HepG2 (cell line): ENCODE data around the gene SLC51B. TPM values are rescaled to one million over a fixed set of nuclear protein-coding genes. Genes with fewer than 3 reads are reported as not detected.

Source experiments
- FOXA3 ChIP-seq: IDR thresholded peaks from 2 replicates; pipeline ENCODE4 v1.6.1; 2016; ENCODE audit warnings: missing genetic modification reagents, missing compliant biosample characterization
- HNF4A ChIP-seq: sonication (generic); formaldehyde crosslinking; IDR thresholded peaks from 2 replicates; pipeline ENCODE4 v1.4.0; 2020; ENCODE audit warnings: missing genetic modification reagents
- HOXA5 ChIP-seq: sonication (generic); formaldehyde crosslinking; IDR thresholded peaks from 2 replicates; pipeline ENCODE4 v1.4.0; 2020; ENCODE audit warnings: missing genetic modification reagents
- POLR2G ChIP-seq: fragments of 200-400 bp; formaldehyde crosslinking; IDR thresholded peaks from 2 replicates; pipeline ENCODE4 v1.6.1; 2018; ENCODE audit warnings: mild to moderate bottlenecking, low read depth, low read length, moderate library complexity
- ZNF331 ChIP-seq: sonication (generic); formaldehyde crosslinking; IDR thresholded peaks from 2 replicates; pipeline ENCODE4 v1.4.0; 2020; ENCODE audit warnings: missing genetic modification reagents
- polyA plus RNA-seq, 8 experiments: library from polyadenylated mRNA; depleted of rRNA in 3 of 8; stranded (reverse) in 7 of 8; unstranded in 1 of 8; fragments of >200 nt; fragmentation: Illumina TruSeq in 4 of 8; extraction: Trizol in 4 of 8; gene quantifications; 2 replicates each; pipeline versions ENCODE4 v1.2.1 to v1.2.3, GENCODE V29; 2011 to 2016; ENCODE audit warnings: low read depth in 4 of 8, missing spikeins in 1 of 8, mixed read lengths in 1 of 8; ENCODE audit not compliant: insufficient read depth in 1 of 8
- total RNA-seq, 5 experiments: library from RNA; depleted of rRNA; stranded (reverse); fragments of >200 nt; fragmentation: Illumina TruSeq; extraction: Trizol; gene quantifications; 2 replicates each; pipeline ENCODE4 v1.2.3, GENCODE V29; 2016; ENCODE audit warnings: low read depth in 1 of 5
- TF ChIP-seq, protein P1 (sequence below): sonication (generic); formaldehyde crosslinking; conservative IDR thresholded peaks from 2 replicates; pipeline ENCODE4 v1.4.0; 2020; ENCODE audit warnings: mild to moderate bottlenecking, missing genetic modification reagents, moderate library complexity
- TF ChIP-seq, protein P2 (sequence below), 2 experiments: sonication (generic) in 1 of 2; formaldehyde crosslinking in 1 of 2; IDR thresholded peaks; 2 replicates each; pipeline versions ENCODE4 v1.5.1 to v1.6.1; 2011 to 2020; ENCODE audit warnings: borderline replicate concordance in 1 of 2, low read depth in 1 of 2, low read length in 1 of 2, mild to moderate bottlenecking in 1 of 2, missing genetic modification reagents in 1 of 2, moderate library complexity in 1 of 2
- TF ChIP-seq, protein P3 (sequence below): sonication (generic); formaldehyde crosslinking; IDR thresholded peaks from 2 replicates; pipeline ENCODE4 v1.5.0; 2020; ENCODE audit warnings: mild to moderate bottlenecking, missing genetic modification reagents
- TF ChIP-seq, protein P4 (sequence below): sonication (generic); formaldehyde crosslinking; IDR thresholded peaks from 2 replicates; pipeline ENCODE4 v1.4.0; 2020; ENCODE audit warnings: missing genetic modification reagents
- TF ChIP-seq, protein P5 (sequence below), 2 experiments: sonication (generic) in 1 of 2; formaldehyde crosslinking in 1 of 2; IDR thresholded peaks; 2 replicates each; pipeline versions ENCODE4 v1.4.0 to v1.6.1; 2016 to 2020; ENCODE audit warnings: borderline replicate concordance in 1 of 2, low read depth in 1 of 2, mild to moderate bottlenecking in 1 of 2, missing genetic modification reagents in 1 of 2
- TF ChIP-seq, protein P6 (sequence below): IDR thresholded peaks from 2 replicates; pipeline ENCODE4 v1.6.1; 2016

The SLC51B gene
- total and polyA plus RNA-seq, 2 of the 13 experiments (the other 11 are each of a cell fraction or from before 2014, with no cell fraction given) = 14.9 to 17.1 TPM

DNA sequence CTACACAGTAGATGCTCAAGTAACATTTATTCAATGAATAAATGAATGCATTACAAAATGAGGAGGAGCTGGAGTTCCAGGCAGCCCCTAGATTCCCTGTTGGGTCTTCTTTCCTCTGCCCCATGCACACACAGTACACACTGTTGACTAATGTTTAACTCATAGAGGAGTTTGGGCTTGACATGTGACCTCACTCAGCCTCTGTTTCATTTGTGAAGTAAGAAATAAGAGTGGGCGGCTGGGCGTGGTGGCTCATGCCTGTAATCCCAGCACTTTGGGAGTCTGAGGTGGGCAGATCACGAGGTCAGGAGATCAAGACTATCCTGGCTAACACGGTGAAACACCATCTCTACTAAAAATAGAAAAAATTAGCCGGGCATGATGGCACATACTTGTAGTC is 969 bp upstream of the SLC51B start (continued):
- TF ChIP-seq FOXA3 (CRISPR knock-in tag) (peak; percentile 80), HOXA5 (CRISPR knock-in tag) (0 out of 2 replicates have a peak, but pooled peaks have one; percentile 10), ZNF331 (CRISPR knock-in tag) (peak; percentile 59; the same call in 1 of the 2 replicates), POLR2G (peak; percentile 19; the same call in 1 of the 2 replicates), HNF4A (0 out of 2 replicates have a peak, but pooled peaks have one; percentile 27)
- TF ChIP-seq, protein P1, sequence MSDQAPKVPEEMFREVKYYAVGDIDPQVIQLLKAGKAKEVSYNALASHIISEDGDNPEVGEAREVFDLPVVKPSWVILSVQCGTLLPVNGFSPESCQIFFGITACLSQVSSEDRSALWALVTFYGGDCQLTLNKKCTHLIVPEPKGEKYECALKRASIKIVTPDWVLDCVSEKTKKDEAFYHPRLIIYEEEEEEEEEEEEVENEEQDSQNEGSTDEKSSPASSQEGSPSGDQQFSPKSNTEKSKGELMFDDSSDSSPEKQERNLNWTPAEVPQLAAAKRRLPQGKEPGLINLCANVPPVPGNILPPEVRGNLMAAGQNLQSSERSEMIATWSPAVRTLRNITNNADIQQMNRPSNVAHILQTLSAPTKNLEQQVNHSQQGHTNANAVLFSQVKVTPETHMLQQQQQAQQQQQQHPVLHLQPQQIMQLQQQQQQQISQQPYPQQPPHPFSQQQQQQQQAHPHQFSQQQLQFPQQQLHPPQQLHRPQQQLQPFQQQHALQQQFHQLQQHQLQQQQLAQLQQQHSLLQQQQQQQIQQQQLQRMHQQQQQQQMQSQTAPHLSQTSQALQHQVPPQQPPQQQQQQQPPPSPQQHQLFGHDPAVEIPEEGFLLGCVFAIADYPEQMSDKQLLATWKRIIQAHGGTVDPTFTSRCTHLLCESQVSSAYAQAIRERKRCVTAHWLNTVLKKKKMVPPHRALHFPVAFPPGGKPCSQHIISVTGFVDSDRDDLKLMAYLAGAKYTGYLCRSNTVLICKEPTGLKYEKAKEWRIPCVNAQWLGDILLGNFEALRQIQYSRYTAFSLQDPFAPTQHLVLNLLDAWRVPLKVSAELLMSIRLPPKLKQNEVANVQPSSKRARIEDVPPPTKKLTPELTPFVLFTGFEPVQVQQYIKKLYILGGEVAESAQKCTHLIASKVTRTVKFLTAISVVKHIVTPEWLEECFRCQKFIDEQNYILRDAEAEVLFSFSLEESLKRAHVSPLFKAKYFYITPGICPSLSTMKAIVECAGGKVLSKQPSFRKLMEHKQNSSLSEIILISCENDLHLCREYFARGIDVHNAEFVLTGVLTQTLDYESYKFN (CRISPR knock-in tag) = peak; percentile 64; the same call in 1 of the 2 replicates
- TF ChIP-seq, protein P2, sequence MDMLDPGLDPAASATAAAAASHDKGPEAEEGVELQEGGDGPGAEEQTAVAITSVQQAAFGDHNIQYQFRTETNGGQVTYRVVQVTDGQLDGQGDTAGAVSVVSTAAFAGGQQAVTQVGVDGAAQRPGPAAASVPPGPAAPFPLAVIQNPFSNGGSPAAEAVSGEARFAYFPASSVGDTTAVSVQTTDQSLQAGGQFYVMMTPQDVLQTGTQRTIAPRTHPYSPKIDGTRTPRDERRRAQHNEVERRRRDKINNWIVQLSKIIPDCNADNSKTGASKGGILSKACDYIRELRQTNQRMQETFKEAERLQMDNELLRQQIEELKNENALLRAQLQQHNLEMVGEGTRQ (IDR thresholded peaks at IDR 0.05; ENCODE audit: low read depth, low read length) = peak; percentile 45
- TF ChIP-seq, protein P2 (CRISPR knock-in tag; IDR thresholded peaks at IDR 0.05; ENCODE audit: borderline replicate concordance) = peak; percentile 69; the same call in 1 of the 2 replicates
- TF ChIP-seq, protein P3, sequence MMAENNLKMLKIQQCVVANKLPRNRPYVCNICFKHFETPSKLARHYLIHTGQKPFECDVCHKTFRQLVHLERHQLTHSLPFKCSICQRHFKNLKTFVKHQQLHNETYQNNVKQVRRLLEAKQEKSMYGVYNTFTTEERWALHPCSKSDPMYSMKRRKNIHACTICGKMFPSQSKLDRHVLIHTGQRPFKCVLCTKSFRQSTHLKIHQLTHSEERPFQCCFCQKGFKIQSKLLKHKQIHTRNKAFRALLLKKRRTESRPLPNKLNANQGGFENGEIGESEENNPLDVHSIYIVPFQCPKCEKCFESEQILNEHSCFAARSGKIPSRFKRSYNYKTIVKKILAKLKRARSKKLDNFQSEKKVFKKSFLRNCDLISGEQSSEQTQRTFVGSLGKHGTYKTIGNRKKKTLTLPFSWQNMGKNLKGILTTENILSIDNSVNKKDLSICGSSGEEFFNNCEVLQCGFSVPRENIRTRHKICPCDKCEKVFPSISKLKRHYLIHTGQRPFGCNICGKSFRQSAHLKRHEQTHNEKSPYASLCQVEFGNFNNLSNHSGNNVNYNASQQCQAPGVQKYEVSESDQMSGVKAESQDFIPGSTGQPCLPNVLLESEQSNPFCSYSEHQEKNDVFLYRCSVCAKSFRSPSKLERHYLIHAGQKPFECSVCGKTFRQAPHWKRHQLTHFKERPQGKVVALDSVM (CRISPR knock-in tag) = 0 out of 2 replicates have a peak, but pooled peaks have one; percentile 26
- TF ChIP-seq, protein P4, sequence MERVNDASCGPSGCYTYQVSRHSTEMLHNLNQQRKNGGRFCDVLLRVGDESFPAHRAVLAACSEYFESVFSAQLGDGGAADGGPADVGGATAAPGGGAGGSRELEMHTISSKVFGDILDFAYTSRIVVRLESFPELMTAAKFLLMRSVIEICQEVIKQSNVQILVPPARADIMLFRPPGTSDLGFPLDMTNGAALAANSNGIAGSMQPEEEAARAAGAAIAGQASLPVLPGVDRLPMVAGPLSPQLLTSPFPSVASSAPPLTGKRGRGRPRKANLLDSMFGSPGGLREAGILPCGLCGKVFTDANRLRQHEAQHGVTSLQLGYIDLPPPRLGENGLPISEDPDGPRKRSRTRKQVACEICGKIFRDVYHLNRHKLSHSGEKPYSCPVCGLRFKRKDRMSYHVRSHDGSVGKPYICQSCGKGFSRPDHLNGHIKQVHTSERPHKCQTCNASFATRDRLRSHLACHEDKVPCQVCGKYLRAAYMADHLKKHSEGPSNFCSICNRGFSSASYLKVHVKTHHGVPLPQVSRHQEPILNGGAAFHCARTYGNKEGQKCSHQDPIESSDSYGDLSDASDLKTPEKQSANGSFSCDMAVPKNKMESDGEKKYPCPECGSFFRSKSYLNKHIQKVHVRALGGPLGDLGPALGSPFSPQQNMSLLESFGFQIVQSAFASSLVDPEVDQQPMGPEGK = peak; percentile 18; the same call in 1 of the 2 replicates
- TF ChIP-seq, protein P5, sequence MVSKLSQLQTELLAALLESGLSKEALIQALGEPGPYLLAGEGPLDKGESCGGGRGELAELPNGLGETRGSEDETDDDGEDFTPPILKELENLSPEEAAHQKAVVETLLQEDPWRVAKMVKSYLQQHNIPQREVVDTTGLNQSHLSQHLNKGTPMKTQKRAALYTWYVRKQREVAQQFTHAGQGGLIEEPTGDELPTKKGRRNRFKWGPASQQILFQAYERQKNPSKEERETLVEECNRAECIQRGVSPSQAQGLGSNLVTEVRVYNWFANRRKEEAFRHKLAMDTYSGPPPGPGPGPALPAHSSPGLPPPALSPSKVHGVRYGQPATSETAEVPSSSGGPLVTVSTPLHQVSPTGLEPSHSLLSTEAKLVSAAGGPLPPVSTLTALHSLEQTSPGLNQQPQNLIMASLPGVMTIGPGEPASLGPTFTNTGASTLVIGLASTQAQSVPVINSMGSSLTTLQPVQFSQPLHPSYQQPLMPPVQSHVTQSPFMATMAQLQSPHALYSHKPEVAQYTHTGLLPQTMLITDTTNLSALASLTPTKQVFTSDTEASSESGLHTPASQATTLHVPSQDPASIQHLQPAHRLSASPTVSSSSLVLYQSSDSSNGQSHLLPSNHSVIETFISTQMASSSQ (IDR thresholded peaks at IDR 0.05; ENCODE audit: low read depth) = peak; percentile 87
- TF ChIP-seq, protein P5 (CRISPR knock-in tag; IDR thresholded peaks at IDR 0.05; ENCODE audit: borderline replicate concordance) = peak; percentile 92
- TF ChIP-seq, protein P6, sequence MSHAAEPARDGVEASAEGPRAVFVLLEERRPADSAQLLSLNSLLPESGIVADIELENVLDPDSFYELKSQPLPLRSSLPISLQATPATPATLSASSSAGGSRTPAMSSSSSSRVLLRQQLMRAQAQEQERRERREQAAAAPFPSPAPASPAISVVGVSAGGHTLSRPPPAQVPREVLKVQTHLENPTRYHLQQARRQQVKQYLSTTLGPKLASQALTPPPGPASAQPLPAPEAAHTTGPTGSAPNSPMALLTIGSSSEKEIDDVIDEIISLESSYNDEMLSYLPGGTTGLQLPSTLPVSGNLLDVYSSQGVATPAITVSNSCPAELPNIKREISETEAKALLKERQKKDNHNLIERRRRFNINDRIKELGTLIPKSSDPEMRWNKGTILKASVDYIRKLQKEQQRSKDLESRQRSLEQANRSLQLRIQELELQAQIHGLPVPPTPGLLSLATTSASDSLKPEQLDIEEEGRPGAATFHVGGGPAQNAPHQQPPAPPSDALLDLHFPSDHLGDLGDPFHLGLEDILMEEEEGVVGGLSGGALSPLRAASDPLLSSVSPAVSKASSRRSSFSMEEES (CRISPR knock-in tag) = peak; percentile 90
